Skin of body (tissue), 2 donors: Measurements from ENCODE around the gene PTPN6. TPM values are rescaled to one million over a fixed set of nuclear protein-coding genes. Genes with fewer than 3 reads are reported as not detected.
"Not testable (repeated sequence)": the region's sequence is repeated elsewhere in the genome, so short reads cannot be mapped to it uniquely, and the experiment has no call there.

Experiments used
- DNase-seq: peaks from one replicate; lab custom pipeline; 2025; lab: John Stamatoyannopoulos, UW
- total RNA-seq: library from RNA; depleted of rRNA; stranded (reverse); fragments of >200 nt; gene quantifications from one replicate; pipeline ENCODE4 v1.2.3, GENCODE V29; 2014

Gene PTPN6
- 12.6 TPM for total RNA-seq

- peak; percentile 25 for DNase-seq
Measured at GRCh38 chr12:6950811-6951540, at the start of gene PTPN6. Gene PTPN6, plus strand, starts transcription at chr12:6951356. Its CDS starts 157 bp downstream, at chr12:6951513.

- no peak for DNase-seq
Measured at GRCh38 chr12:6902448-6902847, 48.7 kb upstream of the PTPN6 start.

GRCh38 chr12:6903722-6904121 is 47.4 kb upstream of the PTPN6 start:
- no peak for DNase-seq

- peak; percentile 95 for DNase-seq
Measured at GRCh38 chr12:6904280-6905276, 46.6 kb upstream of the PTPN6 start, which contains the start of gene LRRC23. Gene LRRC23, plus strand, starts transcription at chr12:6904822. Its CDS starts 812 bp downstream, at chr12:6905634.

- DNase-seq: no peak
Measured at GRCh38 chr12:6905414-6906040, 45.6 kb upstream of the PTPN6 start.

- DNase-seq: not testable (repeated sequence)
Measured at GRCh38 chr12:6908141-6908540, 43.0 kb upstream of the PTPN6 start.

GRCh38 chr12:6909421-6910145 is 41.6 kb upstream of the PTPN6 start:
- no peak for DNase-seq

- DNase-seq: no peak
Measured at GRCh38 chr12:6912164-6912935, 38.8 kb upstream of the PTPN6 start.

- DNase-seq: peak; percentile 58
Measured at GRCh38 chr12:6914246-6914946, 36.8 kb upstream of the PTPN6 start, which contains the start of gene ENO2. Gene ENO2, plus strand, starts transcription at chr12:6914580. Its CDS starts 1,253 bp downstream, at chr12:6915833.

GRCh38 chr12:6914947-6915788 is 36.0 kb upstream of the PTPN6 start:
- DNase-seq: no peak

GRCh38 chr12:6915789-6916285 is 35.3 kb upstream of the PTPN6 start:
- DNase-seq: no peak

GRCh38 chr12:6916426-6917200 is 34.5 kb upstream of the PTPN6 start:
- DNase-seq: no peak

GRCh38 chr12:6917491-6918231 is 33.5 kb upstream of the PTPN6 start:
- no peak for DNase-seq

GRCh38 chr12:6919588-6919987 is 31.6 kb upstream of the PTPN6 start:
- no peak for DNase-seq

GRCh38 chr12:6921539-6921938 is 29.6 kb upstream of the PTPN6 start:
- no peak for DNase-seq

- DNase-seq: no peak
Measured at GRCh38 chr12:6921996-6922946, 28.9 kb upstream of the PTPN6 start.
